ENCODE results near the gene FHIT.

FHIT gene

DNA sequence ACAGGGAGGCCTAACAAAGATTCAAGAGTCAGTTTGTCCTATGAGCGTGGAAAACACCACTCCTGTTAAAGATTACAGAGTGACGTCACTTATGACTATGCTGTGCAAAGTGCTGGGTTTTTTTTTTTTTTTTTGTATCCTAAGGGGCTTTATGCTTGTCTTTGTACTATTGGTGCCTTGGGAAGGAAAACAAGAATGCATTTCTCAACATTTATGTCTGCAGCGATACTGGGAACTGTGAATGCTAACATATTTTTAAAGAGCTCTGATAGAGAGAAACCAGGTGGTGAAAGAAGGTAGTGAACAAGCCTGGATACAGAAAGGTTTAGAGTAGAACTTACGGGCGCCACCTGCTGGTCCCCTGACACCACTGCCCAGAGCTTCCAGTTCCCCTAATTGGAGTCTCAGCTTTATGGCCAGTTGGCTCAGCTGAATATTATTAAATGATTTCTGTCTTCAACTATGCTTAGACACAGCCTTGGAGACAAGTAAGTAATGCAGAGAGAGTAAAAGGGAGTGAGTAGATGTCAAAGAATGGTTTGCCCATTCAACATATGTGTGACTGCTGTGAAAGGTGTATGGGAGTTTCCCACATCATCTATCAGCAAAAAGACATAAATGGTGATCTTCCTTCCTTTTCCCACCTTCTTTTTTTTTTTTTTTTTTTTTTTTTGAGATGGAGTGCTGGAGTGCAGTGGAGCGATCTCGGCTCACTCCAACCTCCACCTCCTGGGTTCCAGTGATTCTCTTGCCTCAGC lies 1393.5 kb downstream of the FHIT start:
- H3K79me2 ChIP-seq (ENCODE audit: control insufficient read depth, low read length) = no peaks in the 10 kb centered on the region
- H3K4me1 ChIP-seq (ENCODE audit: control insufficient read depth, low read length) = no peaks in the 10 kb centered on the region
- no peak overlapping the region for H3K4me3 ChIP-seq (ENCODE audit: low read length)
- H3K9me3 ChIP-seq (ENCODE audit: control insufficient read depth, insufficient read depth, low read length) = no peaks in the 10 kb centered on the region
- no peak overlapping the region for H3K4me2 ChIP-seq (ENCODE audit: low read length)
- no peaks in the 10 kb centered on the region for H3K36me3 ChIP-seq (ENCODE audit: control insufficient read depth, low read length)
- H3K9me2 ChIP-seq (replicated peaks; ENCODE audit: control insufficient read depth, low read length) = no peaks in the 10 kb centered on the region
- no peak overlapping the region for H3K27ac ChIP-seq (ENCODE audit: low read depth, low read length)
- H3K27me3 ChIP-seq (ENCODE audit: control insufficient read depth, low read length) = no peaks in the 10 kb centered on the region
- no peaks in the 10 kb centered on the region for H4K20me1 ChIP-seq (ENCODE audit: control insufficient read depth, insufficient read depth, low read depth, low read length)
- H3F3A ChIP-seq (ENCODE audit: control insufficient read depth, insufficient read depth) = no peaks in the 10 kb centered on the region
- TF ChIP-seq, protein P1, sequence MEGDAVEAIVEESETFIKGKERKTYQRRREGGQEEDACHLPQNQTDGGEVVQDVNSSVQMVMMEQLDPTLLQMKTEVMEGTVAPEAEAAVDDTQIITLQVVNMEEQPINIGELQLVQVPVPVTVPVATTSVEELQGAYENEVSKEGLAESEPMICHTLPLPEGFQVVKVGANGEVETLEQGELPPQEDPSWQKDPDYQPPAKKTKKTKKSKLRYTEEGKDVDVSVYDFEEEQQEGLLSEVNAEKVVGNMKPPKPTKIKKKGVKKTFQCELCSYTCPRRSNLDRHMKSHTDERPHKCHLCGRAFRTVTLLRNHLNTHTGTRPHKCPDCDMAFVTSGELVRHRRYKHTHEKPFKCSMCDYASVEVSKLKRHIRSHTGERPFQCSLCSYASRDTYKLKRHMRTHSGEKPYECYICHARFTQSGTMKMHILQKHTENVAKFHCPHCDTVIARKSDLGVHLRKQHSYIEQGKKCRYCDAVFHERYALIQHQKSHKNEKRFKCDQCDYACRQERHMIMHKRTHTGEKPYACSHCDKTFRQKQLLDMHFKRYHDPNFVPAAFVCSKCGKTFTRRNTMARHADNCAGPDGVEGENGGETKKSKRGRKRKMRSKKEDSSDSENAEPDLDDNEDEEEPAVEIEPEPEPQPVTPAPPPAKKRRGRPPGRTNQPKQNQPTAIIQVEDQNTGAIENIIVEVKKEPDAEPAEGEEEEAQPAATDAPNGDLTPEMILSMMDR (IDR thresholded peaks at IDR 0.05; ENCODE audit: low read depth, low read length, poor library complexity, severe bottlenecking) = peak; percentile 93
- no peak for TF ChIP-seq EZH2phosphoT487 (IDR thresholded peaks at IDR 0.05; ENCODE audit: borderline replicate concordance, low read length)

DNA sequence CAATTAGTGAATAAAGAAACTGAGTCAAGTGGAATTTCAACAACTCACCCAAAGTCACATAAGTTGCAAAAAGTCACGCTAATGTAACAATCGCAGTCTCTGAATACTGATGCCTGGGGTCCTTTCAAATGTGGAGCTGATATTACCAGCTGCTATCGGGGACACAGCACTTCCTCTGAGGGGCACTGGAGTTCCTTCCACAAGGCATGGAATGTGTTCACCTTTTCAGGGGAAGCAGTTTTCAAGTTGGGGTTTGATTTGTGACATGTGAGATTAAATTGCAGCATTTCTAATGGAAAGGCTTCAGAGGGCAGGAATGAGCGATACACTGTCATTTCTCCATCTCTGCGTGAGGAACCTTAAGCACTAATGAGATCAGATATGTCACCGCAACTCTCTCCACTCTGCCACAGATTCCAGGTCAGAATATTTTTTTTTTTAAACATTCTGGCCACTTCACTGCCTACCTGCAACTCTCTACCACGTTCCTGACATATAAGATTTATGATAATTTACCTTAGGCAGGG lies 1394.3 kb downstream of the FHIT start:
- Histone ChIP-seq H3K4me2 (ENCODE audit: low read length) (no peak overlapping the region), H3K9me3 (ENCODE audit: control insufficient read depth, insufficient read depth, low read length) (no peaks in the 10 kb centered on the region)
- TF ChIP-seq, protein P1 (IDR thresholded peaks at IDR 0.05; ENCODE audit: low read depth, low read length, poor library complexity, severe bottlenecking) = no peak
- no peak for TF ChIP-seq EZH2phosphoT487 (IDR thresholded peaks at IDR 0.05; ENCODE audit: borderline replicate concordance, low read length)

DNA sequence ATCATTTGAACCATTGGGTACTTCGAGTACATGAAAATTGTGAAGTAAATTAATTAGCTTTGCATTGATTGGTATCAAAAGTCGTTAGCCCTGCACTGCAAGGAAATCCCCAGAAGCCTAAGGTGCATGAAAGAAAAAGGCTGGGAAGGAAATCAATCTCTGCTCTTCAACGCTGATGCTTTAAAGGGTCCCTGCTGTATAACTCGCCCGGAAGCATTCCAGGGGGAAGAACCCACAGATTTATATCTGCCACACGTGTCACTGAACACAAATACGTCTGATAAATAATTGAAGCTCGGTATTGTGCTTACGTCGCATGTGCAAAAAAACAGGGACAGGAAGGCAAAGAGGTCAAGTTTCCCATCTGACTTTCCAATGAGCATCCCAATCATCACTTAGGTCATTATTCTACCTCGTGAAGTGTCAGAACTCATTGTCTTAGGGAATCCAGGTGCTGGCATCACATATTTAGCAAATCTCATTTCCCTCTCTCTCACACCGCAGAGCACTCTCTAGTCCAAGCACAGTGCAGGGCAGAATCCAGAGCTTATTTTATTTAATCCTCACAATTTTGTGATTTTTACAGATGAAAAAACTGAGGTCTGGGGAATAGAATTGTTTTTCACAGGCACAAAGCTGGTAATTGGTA lies 1397.1 kb downstream of the FHIT start:
- Histone ChIP-seq H4K20me1 (ENCODE audit: control insufficient read depth, insufficient read depth, low read depth, low read length) (no peaks in the 10 kb centered on the region), H3F3A (ENCODE audit: control insufficient read depth, insufficient read depth) (no peaks in the 10 kb centered on the region), H3K4me1 (ENCODE audit: control insufficient read depth, low read length) (no peaks in the 10 kb centered on the region), H3K4me3 (ENCODE audit: low read length) (no peak overlapping the region), H3K4me2 (ENCODE audit: low read length) (no peak overlapping the region), H3K27me3 (ENCODE audit: control insufficient read depth, low read length) (no peaks in the 10 kb centered on the region), H3K9me2 (replicated peaks; ENCODE audit: control insufficient read depth, low read length) (no peaks in the 10 kb centered on the region), H3K9me3 (ENCODE audit: control insufficient read depth, insufficient read depth, low read length) (no peaks in the 10 kb centered on the region), H3K27ac (ENCODE audit: low read depth, low read length) (no peak overlapping the region), H3K36me3 (ENCODE audit: control insufficient read depth, low read length) (no peaks in the 10 kb centered on the region), H3K79me2 (ENCODE audit: control insufficient read depth, low read length) (no peaks in the 10 kb centered on the region)
- TF ChIP-seq, protein P1 (IDR thresholded peaks at IDR 0.05; ENCODE audit: low read depth, low read length, poor library complexity, severe bottlenecking) = no peak
- no peak for TF ChIP-seq EZH2phosphoT487 (IDR thresholded peaks at IDR 0.05; ENCODE audit: borderline replicate concordance, low read length)

More for the DNA sequence above, 1394.3 kb downstream of the FHIT start:
- Histone ChIP-seq H3K79me2 (ENCODE audit: control insufficient read depth, low read length) (no peaks in the 10 kb centered on the region), H3F3A (ENCODE audit: control insufficient read depth, insufficient read depth) (no peaks in the 10 kb centered on the region), H3K27me3 (ENCODE audit: control insufficient read depth, low read length) (no peaks in the 10 kb centered on the region), H3K27ac (ENCODE audit: low read depth, low read length) (no peak overlapping the region), H3K36me3 (ENCODE audit: control insufficient read depth, low read length) (no peaks in the 10 kb centered on the region), H4K20me1 (ENCODE audit: control insufficient read depth, insufficient read depth, low read depth, low read length) (no peaks in the 10 kb centered on the region), H3K4me1 (ENCODE audit: control insufficient read depth, low read length) (no peaks in the 10 kb centered on the region), H3K4me3 (ENCODE audit: low read length) (no peak overlapping the region), H3K9me2 (replicated peaks; ENCODE audit: control insufficient read depth, low read length) (no peaks in the 10 kb centered on the region)
